GM19463 (cell line): Measurements from ENCODE around the gene EPS8.

Source experiments
- ATAC-seq: cut with Tn5 transposase; IDR thresholded peaks from one replicate; pipeline ENCODE4 v1.9.1; 2021; ENCODE audit warnings: mild to moderate bottlenecking, moderate library complexity; ENCODE audit not compliant: unreplicated experiment

The EPS8 gene

DNA sequence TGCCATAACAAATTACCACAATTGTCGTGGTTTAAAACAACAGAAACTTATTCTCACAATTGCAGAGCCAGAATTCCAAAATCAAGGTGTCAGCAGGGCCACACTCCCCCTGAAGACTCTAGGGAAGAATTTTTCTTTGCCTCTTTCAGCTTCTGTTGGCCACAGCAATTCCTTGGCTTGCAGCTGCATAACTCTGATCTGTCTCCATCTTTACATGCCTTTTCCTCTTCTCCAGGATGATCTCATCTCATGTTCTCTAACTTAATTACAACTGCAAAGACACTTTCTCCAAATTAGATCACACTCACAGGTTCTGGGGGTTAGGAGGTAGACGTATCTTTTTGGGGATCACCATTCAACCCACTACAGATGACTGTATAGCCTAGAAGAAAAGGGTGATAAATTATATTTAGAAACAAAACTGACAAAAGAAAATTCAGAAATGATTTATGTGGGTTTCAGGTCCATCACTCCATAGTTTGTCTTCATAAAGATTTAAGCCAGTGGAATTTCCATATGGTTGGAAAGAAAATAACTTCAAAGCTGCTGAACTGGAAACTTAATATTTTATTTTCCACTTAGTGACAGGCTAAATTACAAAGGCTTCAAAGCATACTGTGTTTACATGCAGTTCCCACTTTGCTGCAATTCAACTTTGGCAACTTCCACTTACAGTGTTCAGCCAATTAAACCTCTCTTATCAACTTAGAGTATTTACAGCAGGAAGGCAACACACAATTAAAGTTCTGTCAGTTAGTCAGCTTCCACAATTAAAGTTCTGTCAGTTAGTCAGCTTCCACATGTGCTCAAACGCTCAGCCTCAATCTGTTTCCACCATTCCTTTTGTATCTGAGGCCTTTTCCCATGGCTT, 213.3 kb downstream of the EPS8 start:
- no peak for ATAC-seq

DNA sequence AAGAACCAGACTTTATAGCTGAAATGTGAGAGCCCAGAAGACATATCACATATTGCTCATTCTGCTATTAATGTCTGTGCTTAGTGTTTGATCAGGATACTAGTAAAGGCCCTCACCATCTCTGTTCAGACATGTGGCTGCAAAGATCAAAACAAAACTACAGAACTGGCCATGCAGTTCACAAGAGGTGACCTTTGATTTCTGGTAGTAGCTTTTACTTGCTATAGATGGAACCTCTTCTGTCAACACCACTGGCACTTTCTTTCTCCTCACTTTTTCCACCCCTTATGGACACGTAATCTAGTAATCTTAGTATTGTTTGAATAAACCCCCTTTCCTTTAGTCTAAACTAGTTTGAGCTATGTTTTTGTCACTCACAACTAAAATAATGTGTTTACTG, 214.8 kb downstream of the EPS8 start:
- no peak for ATAC-seq
